HCT116 (cell line): Measurements from ENCODE around the gene SPTBN4.

ENCODE experiments used
- EZH2 ChIP-seq: fragments of 200-600 bp; sonication (generic); IDR thresholded peaks from 2 replicates; pipeline ENCODE4 v1.6.1; 2017; ENCODE audit warnings: antibody characterized with exemption, mixed run types
- JUND ChIP-seq: IDR thresholded peaks from 2 replicates; pipeline ENCODE4 v1.6.1; 2012
- POLR2A ChIP-seq: IDR thresholded peaks from 2 replicates; pipeline ENCODE4 v1.7.0; 2011; ENCODE audit warnings: borderline replicate concordance; ENCODE audit not compliant: insufficient read depth, insufficient read length; ENCODE audit errors: extremely low read depth
- POLR2AphosphoS5 ChIP-seq: IDR thresholded peaks from 2 replicates; pipeline ENCODE4 v1.6.1; 2011; ENCODE audit warnings: mild to moderate bottlenecking, low read depth, low read length, moderate library complexity
- RAD21 ChIP-seq: IDR thresholded peaks from 2 replicates; pipeline ENCODE4 v1.6.1; 2012; ENCODE audit warnings: low read depth, mild to moderate bottlenecking
- REST ChIP-seq: IDR thresholded peaks from 2 replicates; pipeline ENCODE4 v1.6.1; 2012; ENCODE audit warnings: low read depth
- SIN3A ChIP-seq: IDR thresholded peaks from 2 replicates; pipeline ENCODE4 v1.6.1; 2012; ENCODE audit warnings: low read depth
- SP1 ChIP-seq: IDR thresholded peaks from 2 replicates; pipeline ENCODE4 v1.6.1; 2012; ENCODE audit warnings: low read depth
- SRF ChIP-seq: IDR thresholded peaks from 2 replicates; pipeline ENCODE4 v1.6.1; 2012; ENCODE audit warnings: low read depth
- ZBTB33 ChIP-seq: IDR thresholded peaks from 2 replicates; pipeline ENCODE4 v1.6.1; 2011; ENCODE audit warnings: mild to moderate bottlenecking, low read length, moderate library complexity; ENCODE audit not compliant: insufficient replicate concordance; ENCODE audit errors: extremely low read depth
- TF ChIP-seq, protein P1 (sequence below), 3 experiments: fragments of 200-600 bp in 1 of 3; sonication (generic) in 1 of 3; IDR thresholded peaks in 2 of 3; conservative IDR thresholded peaks in 1 of 3; 2 replicates each; pipeline ENCODE4 v1.5.1; 2012 to 2017; ENCODE audit warnings: low read depth in 2 of 3, low read length in 2 of 3, antibody characterized with exemption in 1 of 3, borderline replicate concordance in 1 of 3, control low read depth in 1 of 3, mild to moderate bottlenecking in 1 of 3, mixed read lengths in 1 of 3, mixed run types in 1 of 3, moderate library complexity in 1 of 3; ENCODE audit not compliant: insufficient read depth in 1 of 3
- TF ChIP-seq, protein P2 (sequence below): IDR thresholded peaks from 2 replicates; pipeline ENCODE4 v1.6.1; 2012

DNA sequence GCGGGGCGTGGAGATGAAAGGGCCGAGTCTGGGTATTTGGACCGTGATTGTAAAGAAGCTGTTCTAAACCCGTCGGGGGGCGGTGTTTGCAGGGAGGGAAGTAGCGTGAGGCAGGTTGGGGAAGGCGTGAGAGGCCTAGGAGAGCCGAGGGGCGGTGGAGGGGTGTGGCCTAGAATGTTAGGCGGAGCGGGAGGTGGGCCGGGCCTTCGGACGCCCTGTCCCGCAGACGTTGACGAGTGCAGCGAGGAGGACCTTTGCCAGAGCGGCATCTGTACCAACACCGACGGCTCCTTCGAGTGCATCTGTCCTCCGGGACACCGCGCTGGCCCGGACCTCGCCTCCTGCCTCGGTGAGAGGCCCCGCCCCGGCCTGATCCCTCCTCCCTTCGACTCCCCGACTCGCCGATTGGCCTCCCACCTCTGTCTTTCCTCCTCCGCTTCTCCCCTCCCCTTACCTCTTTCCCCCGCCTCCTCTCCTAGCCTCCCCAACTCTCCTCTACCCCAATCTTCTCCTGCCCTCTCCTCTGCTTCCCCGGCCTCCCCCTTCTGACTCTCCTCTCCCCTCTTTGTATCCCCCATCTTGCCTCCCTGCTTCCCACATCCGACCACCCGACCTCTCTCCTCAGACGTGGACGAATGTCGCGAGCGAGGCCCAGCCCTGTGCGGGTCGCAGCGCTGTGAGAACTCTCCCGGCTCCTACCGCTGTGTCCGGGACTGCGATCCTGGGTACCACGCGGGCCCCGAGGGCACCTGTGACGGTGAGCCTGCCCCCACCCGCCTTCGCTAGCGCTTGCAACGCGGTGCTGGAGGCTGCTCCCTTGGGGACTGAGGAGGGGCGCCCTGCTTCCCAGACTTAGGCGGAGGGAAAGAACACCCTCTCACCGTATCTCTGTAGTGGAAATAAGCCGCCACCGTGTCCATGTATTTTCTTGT lies 147.2 kb downstream of the SPTBN4 start:
- TF ChIP-seq, protein P1, sequence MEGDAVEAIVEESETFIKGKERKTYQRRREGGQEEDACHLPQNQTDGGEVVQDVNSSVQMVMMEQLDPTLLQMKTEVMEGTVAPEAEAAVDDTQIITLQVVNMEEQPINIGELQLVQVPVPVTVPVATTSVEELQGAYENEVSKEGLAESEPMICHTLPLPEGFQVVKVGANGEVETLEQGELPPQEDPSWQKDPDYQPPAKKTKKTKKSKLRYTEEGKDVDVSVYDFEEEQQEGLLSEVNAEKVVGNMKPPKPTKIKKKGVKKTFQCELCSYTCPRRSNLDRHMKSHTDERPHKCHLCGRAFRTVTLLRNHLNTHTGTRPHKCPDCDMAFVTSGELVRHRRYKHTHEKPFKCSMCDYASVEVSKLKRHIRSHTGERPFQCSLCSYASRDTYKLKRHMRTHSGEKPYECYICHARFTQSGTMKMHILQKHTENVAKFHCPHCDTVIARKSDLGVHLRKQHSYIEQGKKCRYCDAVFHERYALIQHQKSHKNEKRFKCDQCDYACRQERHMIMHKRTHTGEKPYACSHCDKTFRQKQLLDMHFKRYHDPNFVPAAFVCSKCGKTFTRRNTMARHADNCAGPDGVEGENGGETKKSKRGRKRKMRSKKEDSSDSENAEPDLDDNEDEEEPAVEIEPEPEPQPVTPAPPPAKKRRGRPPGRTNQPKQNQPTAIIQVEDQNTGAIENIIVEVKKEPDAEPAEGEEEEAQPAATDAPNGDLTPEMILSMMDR (IDR thresholded peaks at IDR 0.05 in 2 of 3, conservative IDR thresholded peaks at IDR 0.05 in 1 of 3; ENCODE audit: borderline replicate concordance in 1 of 3, insufficient read depth in 1 of 3, low read depth in 2 of 3, low read length in 2 of 3), result no peak
- TF ChIP-seq SIN3A (no peak), POLR2A (no peak), POLR2AphosphoS5 (peak; percentile 68), REST (no peak), SRF (no peak), SP1 (peak; percentile 36), ZBTB33 (no peak), JUND (no peak), RAD21 (no peak), EZH2 (no peak)
- TF ChIP-seq, protein P2, sequence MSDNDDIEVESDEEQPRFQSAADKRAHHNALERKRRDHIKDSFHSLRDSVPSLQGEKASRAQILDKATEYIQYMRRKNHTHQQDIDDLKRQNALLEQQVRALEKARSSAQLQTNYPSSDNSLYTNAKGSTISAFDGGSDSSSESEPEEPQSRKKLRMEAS, result no peak
